Activated T-cell treated with anti-CD3 and anti-CD28 coated beads, Interleukin-2, amount 50 U/mL, for 24 hours (primary cell): ENCODE measurements around the gene SP6.
A peak's percentile ranks its signal among the peaks of the same experiment; 100 is the strongest.

Experiments used
- DNase-seq: peaks from one replicate; pipeline ENCODE4 v3.0.0-alpha.2; 2020
- H3K27ac Mint-ChIP-seq: 2 replicates; pipeline ENCODE4 v1.8.0; 2020; ENCODE audit warnings: mild to moderate bottlenecking, mixed read lengths
- H3K27me3 Mint-ChIP-seq: 2 replicates; pipeline ENCODE4 v1.8.0; 2020; ENCODE audit warnings: mixed read lengths
- H3K36me3 Mint-ChIP-seq: 2 replicates; pipeline ENCODE4 v1.8.0; 2020; ENCODE audit warnings: low read depth, mixed read lengths
- H3K4me1 Mint-ChIP-seq: 2 replicates; pipeline ENCODE4 v1.8.0; 2020; ENCODE audit warnings: low read depth, mixed read lengths
- H3K4me3 Mint-ChIP-seq: 2 replicates; pipeline ENCODE4 v1.8.0; 2020; ENCODE audit warnings: mild to moderate bottlenecking, moderate library complexity, mixed read lengths
- H3K9me3 Mint-ChIP-seq: 2 replicates; pipeline ENCODE4 v1.8.0; 2020; ENCODE audit warnings: mixed read lengths

The SP6 gene

GRCh38 chr17:47850692-47851573, at the start of gene SP6:
TSS of gene SP6 (minus strand) at chr17:47851163. CDS start at chr17:47848429, 2,734 bp downstream.
- Mint-ChIP-seq H3K4me3 (peak within 1 kb of the TSS; percentile 45), H3K9me3 (no peaks in the 10 kb centered on the region), H3K27ac (no peak within 1 kb of the TSS), H3K36me3 (no peaks in the 10 kb centered on the region), H3K4me1 (peaks cover 23% of the 10 kb centered on the region), H3K27me3 (peaks cover 92% of the 10 kb centered on the region)
- peak; percentile 78 for DNase-seq

- Mint-ChIP-seq H3K36me3 (peaks cover 63% of the 10 kb centered on the region), H3K27ac (peak overlapping the region; percentile 8), H3K4me1 (peaks cover 54% of the 10 kb centered on the region)
Measured at GRCh38 chr17:47899643-47900042, 48.7 kb upstream of the SP6 start.

DNA sequence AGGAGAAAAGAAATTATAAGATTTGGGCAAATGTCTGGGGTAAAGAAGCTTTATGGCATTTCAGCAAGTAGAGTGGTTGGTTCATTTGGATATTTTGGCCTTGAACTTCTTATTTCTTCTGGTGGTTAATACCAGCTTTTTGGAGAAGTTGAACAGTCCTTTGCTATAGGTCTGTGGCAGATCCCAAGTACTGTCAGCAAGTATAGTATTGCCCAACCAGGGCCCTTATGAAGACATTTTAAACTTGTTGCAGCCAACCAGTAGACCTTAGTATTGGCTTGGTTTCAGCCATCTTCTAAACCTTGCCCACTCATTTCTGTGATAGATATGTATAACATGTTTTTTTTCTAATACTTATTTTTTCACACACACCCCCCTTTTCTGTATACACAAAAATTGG, 47.3 kb upstream of the SP6 start:
- Mint-ChIP-seq H3K4me3 (peak overlapping the region; percentile 97), H3K9me3 (no peaks in the 10 kb centered on the region), H3K36me3 (peaks cover 58% of the 10 kb centered on the region), H3K27me3 (no peaks in the 10 kb centered on the region), H3K27ac (no peak overlapping the region), H3K4me1 (peaks cover 62% of the 10 kb centered on the region)
- no peak for DNase-seq

More at GRCh38 chr17:47899643-47900042, 48.7 kb upstream of the SP6 start:
- no peak overlapping the region for H3K4me3 Mint-ChIP-seq
- no peak for DNase-seq
- no peaks in the 10 kb centered on the region for H3K9me3 Mint-ChIP-seq
- H3K27me3 Mint-ChIP-seq, result no peaks in the 10 kb centered on the region

DNA sequence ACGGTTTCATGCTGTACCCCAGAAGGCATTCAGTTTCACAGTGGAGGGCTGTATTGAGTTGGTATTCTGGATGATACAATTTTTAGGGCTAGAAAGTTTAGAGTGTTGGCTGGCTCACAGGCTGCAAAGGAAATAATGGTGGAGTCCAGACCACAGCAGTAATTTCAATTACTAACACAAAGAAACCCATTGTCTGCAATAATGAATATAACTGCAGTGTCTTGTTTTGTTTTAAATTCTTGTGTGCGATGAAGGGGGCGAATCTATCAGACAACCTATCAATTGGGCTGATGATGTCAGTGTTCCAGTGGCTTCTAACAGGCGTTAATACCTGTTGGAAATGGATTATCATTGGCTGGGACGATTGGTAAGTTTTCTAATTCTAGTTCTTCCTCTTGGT, 46.6 kb upstream of the SP6 start:
- Mint-ChIP-seq H3K27me3 (no peaks in the 10 kb centered on the region), H3K36me3 (peaks cover 58% of the 10 kb centered on the region), H3K4me3 (peak overlapping the region; percentile 97), H3K9me3 (no peaks in the 10 kb centered on the region), H3K27ac (peak overlapping the region; percentile 95), H3K4me1 (peaks cover 62% of the 10 kb centered on the region)
- DNase-seq, result no peak

- Mint-ChIP-seq H3K27me3 (no peaks in the 10 kb centered on the region), H3K4me3 (peak overlapping the region; percentile 97), H3K9me3 (no peaks in the 10 kb centered on the region), H3K4me1 (peaks cover 55% of the 10 kb centered on the region), H3K36me3 (peaks cover 55% of the 10 kb centered on the region), H3K27ac (peak overlapping the region; percentile 95)
- no peak for DNase-seq
Measured at GRCh38 chr17:47896672-47897490, 45.9 kb upstream of the SP6 start.

DNA sequence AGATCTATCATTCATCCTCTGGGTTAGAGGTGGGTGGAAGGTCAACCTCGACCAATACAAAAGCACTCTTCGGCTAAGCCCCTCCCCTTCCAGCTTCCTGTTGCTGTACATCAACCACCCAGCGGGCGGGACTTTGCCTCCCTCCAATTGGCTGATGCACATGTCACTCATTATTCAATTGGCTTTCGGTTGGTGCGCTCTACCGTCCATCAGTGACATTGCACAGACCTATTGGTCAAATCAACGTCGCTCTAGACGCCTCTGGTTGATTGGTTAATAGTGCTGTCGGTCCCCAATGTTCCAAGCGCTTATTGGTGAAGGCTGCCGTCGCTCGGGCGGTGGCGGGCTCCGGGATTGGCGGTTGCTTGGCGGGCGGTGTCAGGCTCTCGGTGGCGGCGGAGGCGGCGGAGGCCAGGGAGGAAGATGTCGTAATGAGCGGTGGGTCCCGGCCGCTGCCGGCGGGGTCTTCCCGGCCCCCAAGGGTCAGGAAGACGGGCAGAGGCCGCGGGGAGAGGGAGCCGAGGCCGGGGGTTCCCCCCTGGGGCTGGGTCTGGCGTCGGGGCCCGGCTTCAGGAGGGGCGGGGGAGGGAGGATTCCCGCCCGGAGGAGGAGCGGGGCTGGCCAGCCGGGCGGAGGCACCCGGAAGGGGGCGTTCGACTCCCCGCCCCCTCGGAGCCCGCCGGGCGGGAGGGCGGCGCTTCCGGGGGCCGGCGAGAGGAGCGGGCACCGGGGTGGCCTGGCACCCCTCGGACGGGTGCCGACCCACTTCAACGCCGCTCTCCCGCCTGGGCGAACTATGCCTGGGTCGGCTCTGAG, 45.1 kb upstream of the SP6 start, which contains the start of gene SP2:
TSS of gene SP2 (plus strand) at position 381 of the 816 bp plus-strand sequence. CDS start at position 432, 51 bp downstream.
- peaks cover 51% of the 10 kb centered on the region for H3K4me1 Mint-ChIP-seq
- peak within 1 kb of the TSS; percentile 97 for H3K4me3 Mint-ChIP-seq
- H3K27me3 Mint-ChIP-seq, result no peaks in the 10 kb centered on the region
- H3K36me3 Mint-ChIP-seq, result peaks cover 48% of the 10 kb centered on the region
- peak; percentile 100 for DNase-seq
- H3K9me3 Mint-ChIP-seq, result no peaks in the 10 kb centered on the region
- peak within 1 kb of the TSS; percentile 99 for H3K27ac Mint-ChIP-seq

DNA sequence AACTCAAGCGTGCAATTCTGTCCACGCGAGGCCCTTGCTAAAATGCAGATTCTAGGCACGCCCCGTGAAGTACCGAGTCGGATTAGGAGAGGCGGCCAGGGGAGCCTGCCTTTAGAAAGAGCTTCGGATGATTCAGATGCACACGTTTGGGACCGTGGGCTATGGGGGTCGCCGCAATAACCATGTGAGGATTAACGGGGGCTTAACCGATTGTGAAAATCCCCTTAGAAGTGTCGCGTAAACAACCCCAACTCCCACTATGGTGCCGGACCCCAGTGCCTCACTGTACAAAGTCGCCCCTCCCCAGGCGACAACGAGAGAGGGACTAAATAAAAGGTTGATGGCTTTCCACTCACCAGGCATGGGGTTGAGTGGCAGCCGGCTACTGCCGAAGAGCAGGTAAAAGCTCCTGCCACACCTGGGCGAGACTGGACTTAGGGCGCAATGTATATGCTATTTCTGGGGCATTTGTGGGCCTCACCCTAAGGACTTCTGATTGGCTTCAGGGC, 44.4 kb upstream of the SP6 start:
- Mint-ChIP-seq H3K4me1 (peaks cover 47% of the 10 kb centered on the region), H3K27ac (peak overlapping the region; percentile 99), H3K36me3 (peaks cover 43% of the 10 kb centered on the region), H3K27me3 (no peaks in the 10 kb centered on the region), H3K9me3 (no peaks in the 10 kb centered on the region), H3K4me3 (peak overlapping the region; percentile 97)
- no peak for DNase-seq

DNA sequence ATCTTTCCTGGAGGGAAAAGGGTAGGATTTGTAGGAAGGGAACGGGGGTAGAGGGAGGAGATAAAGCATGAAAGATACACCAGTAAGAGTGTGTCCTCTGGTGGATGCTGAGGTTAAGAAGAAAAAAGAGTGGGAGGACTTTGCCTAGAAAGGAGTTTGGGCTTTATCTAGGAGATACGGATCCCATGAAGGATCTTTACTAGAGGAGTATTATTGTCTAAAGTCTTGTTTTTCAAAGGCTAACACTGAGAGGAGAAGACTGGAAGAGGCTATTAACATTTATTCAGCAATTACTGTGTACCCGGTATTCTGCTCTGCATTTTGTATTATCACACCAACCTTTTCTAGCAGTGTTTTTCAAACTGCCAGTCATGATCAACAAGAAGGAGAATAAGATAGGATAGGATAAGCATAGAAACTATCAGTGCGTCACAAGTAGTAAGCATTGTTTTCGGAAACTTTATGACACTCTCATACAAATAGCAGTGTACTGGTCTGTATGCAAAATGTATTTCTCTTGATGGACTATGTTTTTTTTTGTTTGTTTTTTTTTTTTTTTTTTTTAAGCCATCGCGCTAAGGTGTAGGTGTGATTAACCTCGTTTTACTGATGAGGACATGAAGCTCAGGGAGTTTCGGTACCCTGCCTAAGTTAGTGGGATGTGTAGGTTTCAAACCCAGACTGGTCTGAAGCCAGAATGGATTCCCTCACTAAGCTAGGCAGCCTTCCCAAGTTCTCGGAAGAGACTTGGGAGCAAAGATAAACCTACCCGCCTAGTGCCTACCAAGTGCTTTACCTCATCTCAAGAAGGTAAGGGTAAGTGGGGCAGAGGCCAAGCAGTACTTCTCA, 43.8 kb upstream of the SP6 start:
- Mint-ChIP-seq H3K27ac (peak overlapping the region; percentile 99), H3K4me1 (peaks cover 43% of the 10 kb centered on the region), H3K9me3 (no peaks in the 10 kb centered on the region), H3K36me3 (peaks cover 37% of the 10 kb centered on the region), H3K4me3 (peak overlapping the region; percentile 97), H3K27me3 (no peaks in the 10 kb centered on the region)
- no peak for DNase-seq

DNA sequence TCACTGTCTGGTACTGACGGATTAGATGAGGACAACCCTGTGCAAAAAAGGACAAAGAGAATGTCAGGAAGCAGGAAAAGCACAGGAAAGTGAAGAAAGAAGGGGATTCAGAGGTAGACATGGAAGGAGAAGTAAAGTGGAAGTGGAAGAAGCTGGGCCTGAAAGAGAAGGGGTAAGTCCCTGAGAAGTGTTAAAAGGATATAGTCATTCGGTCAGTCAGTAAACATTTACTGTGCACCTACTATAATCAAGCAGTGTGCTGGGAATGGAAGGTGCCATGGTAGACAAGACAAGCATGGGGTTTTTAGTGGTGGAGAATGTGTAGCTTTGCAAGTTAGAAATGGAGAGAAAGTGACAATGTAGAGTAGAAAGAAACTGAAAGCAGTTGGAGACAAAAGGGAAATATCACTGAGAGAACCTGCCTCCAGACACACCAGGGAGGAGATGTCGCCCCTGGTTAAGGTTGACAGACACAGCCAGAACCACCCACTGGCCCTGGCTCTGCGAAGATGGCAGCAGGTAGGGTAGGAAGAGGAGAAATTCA, 40.7 kb upstream of the SP6 start:
- no peaks in the 10 kb centered on the region for H3K27me3 Mint-ChIP-seq
- no peak overlapping the region for H3K27ac Mint-ChIP-seq
- no peaks in the 10 kb centered on the region for H3K9me3 Mint-ChIP-seq
- no peak for DNase-seq
- peaks cover 9% of the 10 kb centered on the region for H3K36me3 Mint-ChIP-seq
- peaks cover 15% of the 10 kb centered on the region for H3K4me1 Mint-ChIP-seq
- H3K4me3 Mint-ChIP-seq, result no peak overlapping the region

DNA sequence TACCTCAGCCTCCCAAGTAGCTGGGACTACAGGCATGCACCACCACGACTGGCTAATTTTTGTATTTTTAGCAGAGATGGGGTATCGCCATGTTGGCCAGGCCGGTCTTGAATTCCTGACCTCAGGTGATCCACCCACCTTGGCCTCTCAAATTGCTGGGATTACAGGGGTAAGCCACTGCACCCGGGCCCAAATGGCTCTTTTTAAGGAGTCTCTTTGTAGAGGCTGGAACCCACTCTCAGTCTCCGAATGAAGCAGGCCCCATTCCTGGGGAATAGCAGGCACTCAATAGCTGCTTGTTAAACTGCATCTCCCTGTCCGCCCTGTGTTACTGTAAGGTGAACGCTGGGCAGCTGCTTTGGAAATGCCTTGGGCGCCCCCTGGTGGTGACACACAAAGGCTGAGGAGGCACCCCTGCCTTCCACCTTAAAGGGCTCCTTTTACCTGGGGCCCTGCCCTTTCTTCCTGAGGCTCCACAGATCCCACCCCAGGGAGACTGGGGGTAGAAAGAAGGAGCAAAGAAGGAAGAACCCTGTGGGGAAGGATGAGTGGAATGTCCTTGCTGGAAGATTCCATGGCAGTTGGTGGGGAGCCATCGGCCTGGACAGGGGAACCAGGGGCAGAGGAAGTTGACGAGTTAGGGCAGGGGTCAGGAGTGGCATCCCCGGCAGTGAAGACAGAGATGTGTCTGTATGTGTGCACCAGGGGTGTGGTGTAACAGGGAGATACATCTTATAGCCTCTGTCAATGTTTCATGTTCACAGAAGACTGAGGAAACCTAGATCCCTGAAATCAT, 39.0 kb upstream of the SP6 start:
- no peak overlapping the region for H3K4me3 Mint-ChIP-seq
- peak; percentile 94 for DNase-seq
- no peak overlapping the region for H3K27ac Mint-ChIP-seq
- H3K36me3 Mint-ChIP-seq, result no peaks in the 10 kb centered on the region
- no peaks in the 10 kb centered on the region for H3K9me3 Mint-ChIP-seq
- peaks cover 24% of the 10 kb centered on the region for H3K4me1 Mint-ChIP-seq
- H3K27me3 Mint-ChIP-seq, result no peaks in the 10 kb centered on the region

DNA sequence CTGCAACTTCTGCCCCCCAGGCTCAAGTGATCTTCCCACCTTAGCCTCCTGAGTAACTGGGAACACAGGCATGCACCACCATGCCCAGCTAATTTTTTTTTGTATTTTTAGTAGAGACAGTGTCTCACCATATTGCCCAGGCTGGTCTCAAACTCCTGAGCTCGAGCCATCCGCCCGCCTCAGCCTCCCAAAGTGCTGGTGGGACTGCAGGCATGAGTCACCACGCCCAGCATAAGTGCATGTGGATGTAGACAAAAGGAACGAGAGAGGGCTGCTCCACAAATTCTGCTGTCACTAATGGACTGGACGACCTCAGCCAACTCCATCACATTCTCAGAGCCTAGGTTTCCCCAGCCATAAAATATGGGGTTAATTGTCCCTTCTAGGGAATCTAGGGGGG, 37.3 kb upstream of the SP6 start:
- Mint-ChIP-seq H3K27me3 (no peaks in the 10 kb centered on the region), H3K9me3 (no peaks in the 10 kb centered on the region), H3K4me1 (peaks cover 27% of the 10 kb centered on the region), H3K4me3 (no peak overlapping the region), H3K27ac (no peak overlapping the region), H3K36me3 (no peaks in the 10 kb centered on the region)
- no peak for DNase-seq

- H3K4me1 Mint-ChIP-seq, result peaks cover 33% of the 10 kb centered on the region
- H3K4me3 Mint-ChIP-seq, result no peak overlapping the region
- DNase-seq, result no peak
- H3K27ac Mint-ChIP-seq, result no peak overlapping the region
- H3K27me3 Mint-ChIP-seq, result no peaks in the 10 kb centered on the region
- H3K9me3 Mint-ChIP-seq, result no peaks in the 10 kb centered on the region
- no peaks in the 10 kb centered on the region for H3K36me3 Mint-ChIP-seq
Measured at GRCh38 chr17:47884905-47885730, 34.2 kb upstream of the SP6 start.
